Amygdala (tissue), 56 donors: ENCODE results near the gene CANX.
A peak's percentile ranks its signal among the peaks of the same experiment; 100 is the strongest.
"Not testable (repeated sequence)": the region's sequence is repeated elsewhere in the genome, so short reads cannot be mapped to it uniquely, and the experiment has no call there.

Source experiments
- DNase-seq, 56 donors: peaks; one replicate each; lab custom pipeline; 2025; lab: John Stamatoyannopoulos, UW

Gene CANX

GRCh38 chr5:179698935-179699615, at the start of gene CANX:
TSS of gene CANX (plus strand) at chr5:179698967. CDS start at chr5:179705682, 6,715 bp downstream.
- peak in 1 of 56 donors; percentile 19 for DNase-seq

- DNase-seq = not testable (repeated sequence)
Measured at GRCh38 chr5:179649166-179649703, 49.5 kb upstream of the CANX start.

DNA sequence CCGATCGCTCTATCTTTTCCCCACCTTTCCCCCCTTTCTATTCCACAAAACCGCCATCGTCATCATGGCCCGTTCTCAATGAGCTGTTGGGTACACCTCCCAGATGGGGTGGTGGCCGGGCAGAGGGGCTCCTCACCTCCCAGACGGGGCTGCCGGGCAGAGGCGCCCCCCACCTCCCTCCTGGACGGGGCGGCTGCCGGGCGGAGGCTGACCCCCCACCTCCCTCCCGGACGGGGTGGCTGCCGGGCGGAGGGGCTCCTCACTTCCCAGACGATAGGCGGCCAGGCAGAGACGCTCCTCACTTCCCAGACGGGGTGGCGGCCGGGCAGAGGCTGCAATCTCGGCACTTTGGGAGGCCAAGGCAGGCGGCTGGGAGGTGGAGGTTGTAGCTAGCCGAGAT, 48.5 kb upstream of the CANX start:
- DNase-seq = not testable (repeated sequence)

GRCh38 chr5:179653135-179653534, 45.6 kb upstream of the CANX start:
- DNase-seq = not testable (repeated sequence)

GRCh38 chr5:179657302-179658178, 41.2 kb upstream of the CANX start:
- not testable (repeated sequence) for DNase-seq

- DNase-seq = peak in 2 of 56 donors; percentile 5 to 8
Measured at GRCh38 chr5:179658179-179658856, 40.4 kb upstream of the CANX start.

- not testable (repeated sequence) for DNase-seq
Measured at GRCh38 chr5:179661647-179662046, 37.1 kb upstream of the CANX start.

- DNase-seq = peak in 11 of 56 donors; percentile 3 to 40 (median 15)
Measured at GRCh38 chr5:179668391-179668790, 30.4 kb upstream of the CANX start.

GRCh38 chr5:179678223-179679013, 20.3 kb upstream of the CANX start:
- peak; percentile 41 to 97 (median 87) for DNase-seq

DNA sequence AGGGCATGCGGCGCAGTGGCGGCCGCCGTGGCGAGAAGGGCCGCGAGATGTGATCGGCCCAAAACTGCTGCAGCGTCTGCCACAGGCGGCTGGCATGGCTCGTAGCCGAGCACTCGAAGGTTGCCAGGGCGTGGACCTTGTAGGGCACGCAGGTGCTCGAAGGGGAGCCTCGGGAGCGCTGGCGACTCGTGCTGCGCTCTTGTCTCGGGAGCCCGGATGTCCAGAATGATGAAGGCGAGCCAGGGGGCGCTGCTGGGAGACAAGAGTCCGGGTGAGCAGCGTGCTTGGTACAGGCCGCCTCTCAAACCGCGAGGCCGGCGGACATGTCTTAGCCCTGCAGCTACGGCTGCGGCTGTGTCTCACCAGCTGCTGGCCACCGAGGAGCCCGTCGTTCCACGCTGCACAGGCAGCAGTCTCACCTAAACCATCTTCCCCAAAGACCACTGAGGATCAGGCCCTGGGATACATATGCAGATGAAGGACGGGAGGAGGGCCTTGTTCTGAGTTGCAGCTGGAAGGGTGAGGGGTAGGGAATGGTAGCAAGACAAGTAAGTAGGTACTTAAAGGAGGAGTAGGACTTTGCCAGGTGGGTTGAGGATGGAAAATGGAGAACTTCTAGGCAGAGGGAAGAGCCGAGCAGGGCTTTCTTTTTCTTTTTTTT, 19.6 kb upstream of the CANX start:
- peak in 47 of 56 donors; percentile 4 to 72 (median 47) for DNase-seq

GRCh38 chr5:179680014-179680779, 18.6 kb upstream of the CANX start:
- no peak for DNase-seq

DNA sequence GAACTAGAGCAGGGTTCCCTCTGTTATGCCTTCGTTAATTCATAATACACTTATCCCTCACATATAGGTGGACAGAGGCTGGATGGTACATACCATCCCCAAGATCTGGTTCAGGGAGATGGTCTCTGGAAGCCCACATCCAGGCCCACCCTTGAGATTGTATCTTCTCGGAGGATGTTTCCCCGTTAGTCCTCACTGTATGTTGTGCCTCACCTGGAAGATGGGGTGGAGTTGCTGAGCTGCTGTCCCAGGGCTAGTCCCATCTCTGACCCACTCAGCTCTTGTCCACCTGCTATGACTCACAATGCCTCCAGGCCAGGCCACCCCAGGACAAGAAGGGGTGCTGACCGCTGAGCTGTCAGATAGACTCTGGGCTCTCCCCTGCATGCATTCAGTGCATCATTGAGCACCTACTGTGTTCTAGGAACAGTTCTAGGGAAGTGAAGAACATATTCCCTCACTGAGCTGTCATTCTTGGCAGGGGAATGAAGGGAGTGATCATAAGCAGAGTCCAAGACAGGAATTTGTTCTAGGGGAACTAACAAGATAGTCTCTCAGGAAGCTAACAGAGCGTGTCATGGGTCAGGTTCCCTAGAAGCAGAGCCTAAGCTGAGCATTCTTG, 17.9 kb upstream of the CANX start, which contains the start of gene CBY3:
Gene CBY3 (minus strand): TSS at position 255 of the 622 bp plus-strand sequence. CDS start 116 bp downstream, at position 139.
- no peak for DNase-seq

DNA sequence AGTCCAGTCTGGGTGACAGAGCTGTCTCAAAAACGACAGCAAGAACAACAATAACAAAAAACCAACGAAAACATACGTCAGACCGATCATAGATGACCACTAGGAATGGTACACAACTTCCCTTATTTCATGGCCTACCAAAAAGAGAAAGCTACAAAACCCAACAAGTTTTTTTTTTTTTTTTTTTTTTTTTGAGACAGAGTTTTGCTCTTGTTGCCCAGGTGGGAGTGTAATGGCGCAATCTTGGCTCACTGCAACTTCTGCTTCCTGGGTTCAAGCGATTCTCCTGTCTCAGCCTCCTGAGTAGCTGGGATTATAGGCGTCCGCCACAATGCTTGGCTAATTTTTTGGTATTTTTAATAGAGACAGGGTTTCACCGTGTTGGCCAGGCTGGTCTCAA, 9.6 kb upstream of the CANX start:
- not testable (repeated sequence) for DNase-seq

- DNase-seq = no peak
Measured at GRCh38 chr5:179694561-179694960, 4.2 kb upstream of the CANX start.

GRCh38 chr5:179696603-179697002, 2.2 kb upstream of the CANX start:
- no peak for DNase-seq

DNA sequence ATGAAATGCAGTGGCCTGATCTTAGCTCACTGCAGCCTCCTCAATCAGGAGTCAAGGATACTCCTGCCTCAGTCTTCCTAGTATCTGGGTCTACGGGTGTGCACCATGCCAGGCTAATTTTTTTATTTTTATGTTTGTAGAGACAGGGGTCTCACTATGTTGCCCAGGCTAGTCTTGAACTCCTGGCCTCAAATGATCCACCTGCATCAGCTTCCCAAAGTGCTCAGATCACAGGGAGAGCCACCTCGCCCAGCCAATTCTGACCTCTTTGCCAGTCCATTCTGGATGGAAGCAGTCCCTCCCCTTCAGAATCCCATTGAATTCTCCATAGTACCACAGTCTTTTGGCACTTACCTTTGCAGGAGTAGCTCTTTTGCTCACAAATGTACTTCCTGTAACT, 1.7 kb upstream of the CANX start:
- DNase-seq = no peak

DNA sequence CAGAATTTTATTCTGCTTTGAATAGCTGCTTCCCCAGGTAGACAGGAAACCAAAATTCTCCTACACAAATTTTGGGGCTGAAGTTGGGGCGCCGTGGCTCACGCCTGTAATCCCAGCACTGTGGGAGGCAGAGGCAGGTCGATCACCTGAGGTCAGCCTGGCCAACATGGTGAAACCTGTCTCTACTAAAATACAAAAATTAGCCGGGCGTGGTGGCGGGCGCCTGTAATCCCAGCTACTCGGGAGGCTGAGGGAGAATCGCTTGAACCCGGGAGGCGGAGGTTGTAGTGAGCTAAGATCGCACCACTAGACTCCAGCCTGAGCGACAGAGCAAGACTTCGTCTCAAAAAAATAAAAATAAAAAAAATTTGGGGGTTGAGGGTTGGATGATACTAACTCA, 1.2 kb upstream of the CANX start:
- DNase-seq = not testable (repeated sequence)
